Right lobe of liver (tissue), 6 donors: ENCODE data around the gene SMARCA2. TPM values are rescaled to one million over a fixed set of nuclear protein-coding genes. Genes with fewer than 3 reads are reported as not detected.

Source experiments
- ATAC-seq, 4 donors: fragments of 200-7000 bp; cut with Tn5 transposase; one replicate each; pipeline ENCODE4 v1.9.1; 2020; ENCODE audit warnings: mild to moderate bottlenecking in 4 of 4, moderate library complexity in 4 of 4
- DNase-seq, 3 donors: peaks; one replicate each; pipeline ENCODE4 v3.0.0-alpha.2; 2020
- H3K27ac ChIP-seq, 3 donors: fragments of 200-600 bp; one replicate each; pipeline ENCODE4 v1.8.0; 2022
- H3K27me3 ChIP-seq, 2 donors: fragments of 200-600 bp; one replicate each; pipeline ENCODE4 v1.8.0; 2022
- H3K36me3 ChIP-seq, 4 donors: fragments of 200-600 bp; sonication (generic) in 1 of 4; one replicate each; pipeline versions ENCODE4 v1.5.1 to v1.8.0; 2017 to 2022; ENCODE audit warnings: control low read depth in 1 of 4
- H3K4me1 ChIP-seq, 4 donors: fragments of 200-600 bp; sonication (generic) in 1 of 4; one replicate each; pipeline versions ENCODE4 v1.5.1 to v1.8.0; 2017 to 2022; ENCODE audit warnings: control low read depth in 1 of 4
- H3K4me3 ChIP-seq, 3 donors: fragments of 200-600 bp; one replicate each; pipeline ENCODE4 v1.8.0; 2022
- H3K9me3 ChIP-seq, 4 donors: fragments of 200-600 bp; sonication (generic) in 1 of 4; one replicate each; pipeline versions ENCODE4 v1.5.1 to v1.8.0; 2017 to 2022; ENCODE audit warnings: control low read depth in 1 of 4
- POLR2A ChIP-seq: fragments of 450-650 bp; IDR thresholded peaks from one replicate; pipeline ENCODE4 v1.6.1; 2017; ENCODE audit warnings: antibody characterized with exemption, mild to moderate bottlenecking
- WGBS: methylation state at CpG from one replicate; pipeline ENCODE4 v1.1.6; 2018; ENCODE audit warnings: low coverage, low lambda C conversion rate; ENCODE audit not compliant: insufficient coverage; ENCODE audit errors: missing lambda C conversion rate; 5-methylcytosine and 5-hydroxymethylcytosine counted together
- intact Hi-C, 2 donors: fragments of 100-400 bp; cut with DNase I; formaldehyde crosslinking; loops; one replicate each; pipeline versions ENCODE4 v1.11.2 to v1.14.1; 2022
- total RNA-seq, 6 experiments: library from RNA; depleted of rRNA in 2 of 6; stranded (reverse); fragments of >200 nt in 2 of 6; fragmentation: NEBNext Ultra II Directional in 3 of 6; extraction: Animal tissue kit (Norgen Biotek cat#: 25700) in 3 of 6; gene quantifications; one replicate each; pipeline versions ENCODE4 v1.1.0 to v1.2.4, GENCODE V29; 2016 to 2023
- TF ChIP-seq, protein P1 (sequence below), 4 donors: fragments of 200-600 bp in 3 of 4; fragments of 450-650 bp in 1 of 4; IDR thresholded peaks; one replicate each; pipeline versions ENCODE4 v1.5.1 to v1.8.0; 2016 to 2022; ENCODE audit warnings: antibody characterized with exemption in 4 of 4, mild to moderate bottlenecking in 2 of 4
- donor health status: DM: no; HTN: yes; CAD: no.
- donor health status: DM: no; HTN: no; CAD: no.
- donor health status: DM: no; HTN: no; CAD: no.
- donor health status: DM: no; HTN: yes; CAD: no.
- donor health status: DM: no; HTN: yes; CAD: no.

SMARCA2 gene
- total RNA-seq, 6 experiments from 2014 or later: 46.2 to 97.8 (median 62.4) TPM

GRCh38 chr9:2215921-2216441, 200.8 kb downstream of the SMARCA2 start:
- Histone ChIP-seq H3K4me1 (no peaks in the 10 kb centered on the region), H3K4me3 (no peak overlapping the region), H3K27ac (no peak overlapping the region), H3K36me3 (no peaks in the 10 kb centered on the region), H3K9me3 (no peaks in the 10 kb centered on the region), H3K27me3 (no peaks in the 10 kb centered on the region)
- ATAC-seq: no peak
- intact Hi-C loops: no loop called here
- WGBS: 89% methylated on average over 8 of the region's 8 CpGs
- DNase-seq: no peak
- no peak for TF ChIP-seq POLR2A
- TF ChIP-seq, protein P1, sequence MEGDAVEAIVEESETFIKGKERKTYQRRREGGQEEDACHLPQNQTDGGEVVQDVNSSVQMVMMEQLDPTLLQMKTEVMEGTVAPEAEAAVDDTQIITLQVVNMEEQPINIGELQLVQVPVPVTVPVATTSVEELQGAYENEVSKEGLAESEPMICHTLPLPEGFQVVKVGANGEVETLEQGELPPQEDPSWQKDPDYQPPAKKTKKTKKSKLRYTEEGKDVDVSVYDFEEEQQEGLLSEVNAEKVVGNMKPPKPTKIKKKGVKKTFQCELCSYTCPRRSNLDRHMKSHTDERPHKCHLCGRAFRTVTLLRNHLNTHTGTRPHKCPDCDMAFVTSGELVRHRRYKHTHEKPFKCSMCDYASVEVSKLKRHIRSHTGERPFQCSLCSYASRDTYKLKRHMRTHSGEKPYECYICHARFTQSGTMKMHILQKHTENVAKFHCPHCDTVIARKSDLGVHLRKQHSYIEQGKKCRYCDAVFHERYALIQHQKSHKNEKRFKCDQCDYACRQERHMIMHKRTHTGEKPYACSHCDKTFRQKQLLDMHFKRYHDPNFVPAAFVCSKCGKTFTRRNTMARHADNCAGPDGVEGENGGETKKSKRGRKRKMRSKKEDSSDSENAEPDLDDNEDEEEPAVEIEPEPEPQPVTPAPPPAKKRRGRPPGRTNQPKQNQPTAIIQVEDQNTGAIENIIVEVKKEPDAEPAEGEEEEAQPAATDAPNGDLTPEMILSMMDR (IDR thresholded peaks at IDR 0.05): no peak

DNA sequence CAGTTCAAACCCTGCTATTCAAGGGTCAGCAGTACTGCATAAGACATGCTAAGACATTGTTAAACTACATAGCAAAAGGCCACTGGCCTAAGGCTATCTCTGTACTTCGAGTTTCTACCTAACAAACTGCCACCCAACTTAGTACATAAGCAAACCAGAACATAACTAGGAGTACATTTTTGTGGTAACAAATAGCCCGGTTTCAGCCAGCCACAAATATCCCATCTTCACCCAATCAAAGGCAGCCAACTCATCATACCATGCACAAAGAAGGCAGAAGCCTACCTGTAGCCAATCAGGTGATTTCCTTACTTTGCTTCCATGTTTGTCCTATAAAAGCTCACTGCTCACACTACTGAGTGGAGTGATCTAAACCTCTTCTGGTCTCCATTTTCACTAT, 201.4 kb downstream of the SMARCA2 start:
- ATAC-seq (no peak), DNase-seq (no peak)
- no peak overlapping the region for H3K27ac ChIP-seq
- no peak for TF ChIP-seq POLR2A
- TF ChIP-seq, protein P1 (IDR thresholded peaks at IDR 0.05): no peak
- H3K36me3 ChIP-seq: no peaks in the 10 kb centered on the region
- no peaks in the 10 kb centered on the region for H3K9me3 ChIP-seq
- no peaks in the 10 kb centered on the region for H3K4me1 ChIP-seq
- intact Hi-C loops: no loop called here
- no peak overlapping the region for H3K4me3 ChIP-seq
- no peaks in the 10 kb centered on the region for H3K27me3 ChIP-seq
- WGBS: 69% methylated on average over 2 of the region's 2 CpGs

GRCh38 chr9:2217540-2217939, 202.4 kb downstream of the SMARCA2 start:
- Histone ChIP-seq H3K9me3 (no peaks in the 10 kb centered on the region), H3K4me1 (no peaks in the 10 kb centered on the region), H3K4me3 (no peak overlapping the region), H3K27me3 (no peaks in the 10 kb centered on the region), H3K36me3 (no peaks in the 10 kb centered on the region), H3K27ac (no peak overlapping the region)
- intact Hi-C loops: no loop called here
- WGBS: 58% methylated on average over 2 of the region's 3 CpGs
- no peak for TF ChIP-seq POLR2A
- TF ChIP-seq, protein P1 (IDR thresholded peaks at IDR 0.05): no peak
- DNase-seq (no peak), ATAC-seq (no peak)

- 82% methylated on average over 3 of the region's 3 CpGs for WGBS
- TF ChIP-seq POLR2A: no peak
- TF ChIP-seq, protein P1 (IDR thresholded peaks at IDR 0.05): no peak
- ATAC-seq: no peak
These were observed 204.9 kb downstream of the SMARCA2 start for GRCh38 chr9:2220036-2220435.

More at GRCh38 chr9:2220036-2220435, 204.9 kb downstream of the SMARCA2 start:
- Histone ChIP-seq H3K4me1 (no peaks in the 10 kb centered on the region), H3K9me3 (no peaks in the 10 kb centered on the region), H3K27me3 (no peaks in the 10 kb centered on the region), H3K36me3 (no peaks in the 10 kb centered on the region), H3K4me3 (no peak overlapping the region), H3K27ac (no peak overlapping the region)
- no peak for DNase-seq
- intact Hi-C loops: no loop called here
